ENCODE data around the gene KLRK1.

KLRK1 gene

GRCh38 chr12:10363658-10363913 lies 26.3 kb downstream of the KLRK1 start (continued):
- TF ChIP-seq KLF9 (tag by site-specific recombination; IDR thresholded peaks at IDR 0.05; ENCODE audit: low read depth): no peak
- no peak for TF ChIP-seq ZNF843 (tag by site-specific recombination; IDR thresholded peaks at IDR 0.05)
- TF ChIP-seq SP3 (tag by site-specific recombination; IDR thresholded peaks at IDR 0.05): no peak
- TF ChIP-seq ZNF148 (tag by site-specific recombination; IDR thresholded peaks at IDR 0.05; ENCODE audit: borderline replicate concordance): no peak
- TF ChIP-seq ZNF785 (tag by site-specific recombination; IDR thresholded peaks at IDR 0.05): no peak
- no peak for TF ChIP-seq ZNF677 (tag by site-specific recombination; IDR thresholded peaks at IDR 0.05)
- TF ChIP-seq AEBP2 (tag by site-specific recombination; IDR thresholded peaks at IDR 0.05; ENCODE audit: borderline replicate concordance): no peak
- TF ChIP-seq ZEB2 (tag by site-specific recombination; IDR thresholded peaks at IDR 0.05): 0 out of 2 replicates have a peak, but pooled peaks have one; percentile 1

- Histone ChIP-seq H3K27ac (ENCODE audit: extremely low read depth, low read depth, low read length) (peak overlapping the region; percentile 95), H3K4me1 (ENCODE audit: control insufficient read depth, insufficient read depth, low read length) (peaks cover 20% of the 10 kb centered on the region)
- no peak for TF ChIP-seq TSHZ1 (tag by site-specific recombination; IDR thresholded peaks at IDR 0.05; ENCODE audit: borderline replicate concordance)
- TF ChIP-seq GLI2 (tag by site-specific recombination; IDR thresholded peaks at IDR 0.05; ENCODE audit: borderline replicate concordance, low read depth): no peak
- no peak for TF ChIP-seq ZNF514 (tag by site-specific recombination; IDR thresholded peaks at IDR 0.05)
- TF ChIP-seq ZBTB1 (tag by site-specific recombination; IDR thresholded peaks at IDR 0.05): no peak
- no peak for TF ChIP-seq ZNF549 (tag by site-specific recombination; IDR thresholded peaks at IDR 0.05)
- no peak for TF ChIP-seq ZNF658 (tag by site-specific recombination; IDR thresholded peaks at IDR 0.05)
- TF ChIP-seq ZNF585B (tag by site-specific recombination; IDR thresholded peaks at IDR 0.05): no peak
- no peak for TF ChIP-seq ZIC2 (tag by site-specific recombination; IDR thresholded peaks at IDR 0.05)
- TF ChIP-seq ZNF169 (tag by site-specific recombination; IDR thresholded peaks at IDR 0.05): no peak
- TF ChIP-seq ZNF704 (tag by site-specific recombination; IDR thresholded peaks at IDR 0.05): no peak
- TF ChIP-seq ZNF10 (tag by site-specific recombination; IDR thresholded peaks at IDR 0.05): no peak
- TF ChIP-seq CTCF (tag by site-specific recombination; IDR thresholded peaks at IDR 0.05): no peak
- TF ChIP-seq ZBTB20 (tag by site-specific recombination; IDR thresholded peaks at IDR 0.05): 0 out of 2 replicates have a peak, but pooled peaks have one; percentile 23
- TF ChIP-seq ZNF354C (tag by site-specific recombination; IDR thresholded peaks at IDR 0.05; ENCODE audit: borderline replicate concordance, low read depth): no peak
- no peak for TF ChIP-seq MYNN (tag by site-specific recombination; IDR thresholded peaks at IDR 0.05; ENCODE audit: borderline replicate concordance)
- no peak for TF ChIP-seq ZNF670 (tag by site-specific recombination; IDR thresholded peaks at IDR 0.05; ENCODE audit: low read depth)
- no peak for TF ChIP-seq ZNF133 (tag by site-specific recombination; IDR thresholded peaks at IDR 0.05)
- no peak for TF ChIP-seq ZNF121 (tag by site-specific recombination; IDR thresholded peaks at IDR 0.05)
Measured at GRCh38 chr12:10362828-10363657, 26.8 kb downstream of the KLRK1 start.

More at GRCh38 chr12:10362828-10363657, 26.8 kb downstream of the KLRK1 start:
- Histone ChIP-seq H3K9me3 (ENCODE audit: control insufficient read depth, insufficient read depth, low read depth, low read length) (no peaks in the 10 kb centered on the region), H3K36me3 (ENCODE audit: control insufficient read depth in 2 of 2, insufficient read depth in 1 of 2, low read length in 2 of 2) (no peaks in the 10 kb centered on the region), H3K4me3 (ENCODE audit: low read depth, low read length) (peak overlapping the region; percentile 74)
- ChIA-PET POLR2A (no interaction called here), CTCF (interaction anchor here (0.7 to 1.0 kb wide), 2 partner anchors 22 to 32 kb away, joined by 4 read pairs; no protein-coding TSS in a partner anchor)

All from HEK293 (cell line).